Measurements from ENCODE around the gene ADGRL3. TPM values are rescaled to one million over a fixed set of nuclear protein-coding genes. Genes with fewer than 3 reads are reported as not detected.
"Not testable (repeated sequence)": the region's sequence is repeated elsewhere in the genome, so short reads cannot be mapped to it uniquely, and the experiment has no call there.

The ADGRL3 gene
- total and polyA plus RNA-seq, 9 donors, result 0.88 to 9.5 (median 2.5) TPM

DNA sequence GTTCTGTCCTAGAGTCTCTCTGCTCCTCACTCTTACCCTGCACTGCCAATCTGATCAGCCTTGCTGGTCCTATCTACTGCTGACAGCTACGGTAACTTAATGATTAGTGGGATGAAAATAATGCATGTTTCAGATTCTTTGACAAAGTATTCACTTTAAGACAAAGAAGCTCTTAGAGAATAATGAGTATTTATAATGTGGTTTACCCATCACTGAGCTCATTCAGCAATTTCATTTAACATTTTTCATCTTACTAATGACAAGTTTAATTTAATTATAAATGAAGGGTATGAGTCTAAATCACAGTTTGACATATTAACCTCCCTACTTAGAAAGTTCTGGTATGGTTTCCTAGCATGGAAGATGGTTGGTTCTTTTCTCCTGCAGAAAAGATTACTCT is 428.2 kb downstream of the ADGRL3 start:
- Histone ChIP-seq H3K36me3 (no peaks in the 10 kb centered on the region), H3K4me3 (no peak overlapping the region), H3K9me3 (no peaks in the 10 kb centered on the region), H3K4me1 (ENCODE audit: insufficient read depth) (no peaks in the 10 kb centered on the region), H3K27me3 (no peaks in the 10 kb centered on the region), H3K27ac (no peak overlapping the region)
- intact Hi-C loops (cut with DNase I), result no loop called here
- WGBS, 3 donors, result 47 to 79% (median 73%) methylated on average over 1 of the region's 1 CpG
- TF ChIP-seq POLR2A (IDR thresholded peaks at IDR 0.05) (no peak), CTCF (IDR thresholded peaks at IDR 0.05) (no peak), EP300 (IDR thresholded peaks at IDR 0.05) (no peak)
- no peak for DNase-seq

- 84 to 89% (median 87%) methylated on average over 1 of the region's 1 CpG for WGBS, 3 donors
These were observed 428.6 kb downstream of the ADGRL3 start for GRCh38 chr4:61628727-61629126.

GRCh38 chr4:61630548-61630947 is 430.4 kb downstream of the ADGRL3 start:
- WGBS, 3 donors, result 54 to 62% (median 55%) methylated on average over 2 of the region's 2 CpGs
- TF ChIP-seq POLR2A (IDR thresholded peaks at IDR 0.05) (no peak), CTCF (IDR thresholded peaks at IDR 0.05) (no peak), EP300 (IDR thresholded peaks at IDR 0.05) (no peak)

More at GRCh38 chr4:61628727-61629126, 428.6 kb downstream of the ADGRL3 start:
- no peak overlapping the region for H3K27ac ChIP-seq
- TF ChIP-seq CTCF (IDR thresholded peaks at IDR 0.05) (no peak), EP300 (IDR thresholded peaks at IDR 0.05) (no peak), POLR2A (IDR thresholded peaks at IDR 0.05) (no peak)
- H3K36me3 ChIP-seq, result no peaks in the 10 kb centered on the region
- intact Hi-C loops (cut with DNase I), result no loop called here
- H3K4me3 ChIP-seq, result no peak overlapping the region
- DNase-seq, result no peak
- no peaks in the 10 kb centered on the region for H3K27me3 ChIP-seq
- no peaks in the 10 kb centered on the region for H3K4me1 ChIP-seq (ENCODE audit: insufficient read depth)
- H3K9me3 ChIP-seq, result no peaks in the 10 kb centered on the region

GRCh38 chr4:61638591-61638990 is 438.5 kb downstream of the ADGRL3 start:
- no peaks in the 10 kb centered on the region for H3K4me1 ChIP-seq (ENCODE audit: insufficient read depth)
- no peaks in the 10 kb centered on the region for H3K27me3 ChIP-seq
- H3K27ac ChIP-seq, result no peak overlapping the region
- no peaks in the 10 kb centered on the region for H3K9me3 ChIP-seq
- no peak overlapping the region for H3K4me3 ChIP-seq
- H3K36me3 ChIP-seq, result no peaks in the 10 kb centered on the region
- 9 to 35% (median 16%) methylated on average over 1 of the region's 1 CpG for whole genome bisulfite sequencing, 3 donors
- intact Hi-C loops (cut with DNase I), result no loop called here
- no peak for DNase-seq
- no peak for TF ChIP-seq EP300 (IDR thresholded peaks at IDR 0.05)

More at GRCh38 chr4:61630548-61630947, 430.4 kb downstream of the ADGRL3 start:
- H3K4me3 ChIP-seq, result no peak overlapping the region
- no peak overlapping the region for H3K27ac ChIP-seq
- intact Hi-C loops (cut with DNase I), result no loop called here
- H3K9me3 ChIP-seq, result no peaks in the 10 kb centered on the region
- no peaks in the 10 kb centered on the region for H3K36me3 ChIP-seq
- no peaks in the 10 kb centered on the region for H3K27me3 ChIP-seq
- no peak for DNase-seq
- no peaks in the 10 kb centered on the region for H3K4me1 ChIP-seq (ENCODE audit: insufficient read depth)

- 83 to 88% (median 85%) methylated on average over 26 of the region's 26 CpGs for WGBS, 3 donors
- intact Hi-C loops (cut with DNase I); H3K27me3 ChIP-seq; H3K4me3 ChIP-seq; H3K9me3 ChIP-seq; H3K36me3 ChIP-seq; DNase-seq; H3K27ac ChIP-seq; H3K4me1 ChIP-seq (ENCODE audit: insufficient read depth): not testable (repeated sequence)
These were observed 446.7 kb downstream of the ADGRL3 start for GRCh38 chr4:61646746-61647350.
